Spleen (tissue), 11 donors: ENCODE measurements around the gene PDPR. TPM values are rescaled to one million over a fixed set of nuclear protein-coding genes. Genes with fewer than 3 reads are reported as not detected.
"Not testable (repeated sequence)": the region's sequence is repeated elsewhere in the genome, so short reads cannot be mapped to it uniquely, and the experiment has no call there.

ENCODE experiments used
- DNase-seq: peaks from one replicate; pipeline ENCODE4 v3.0.0-alpha.2; 2020
- H3K27ac ChIP-seq, 8 donors: fragments of 200-600 bp; sonication (generic) in 7 of 8; 1 replicate in 4 of 8; 2 replicates in 4 of 8; pipeline versions ENCODE4 v1.5.0 to v1.8.0; 2016 to 2021; ENCODE audit warnings: inconsistent platforms in 4 of 8, mild to moderate bottlenecking in 4 of 8, moderate library complexity in 1 of 8
- H3K27me3 ChIP-seq, 7 donors: fragments of 200-600 bp; sonication (generic) in 6 of 7; replicated peaks in 1 of 7; 1 replicate in 4 of 7; 2 replicates in 3 of 7; pipeline versions ENCODE4 v1.5.0 to v1.8.0; 2016 to 2021; ENCODE audit warnings: inconsistent platforms in 3 of 7, mild to moderate bottlenecking in 1 of 7
- H3K36me3 ChIP-seq, 6 donors: fragments of 200-600 bp; sonication (generic) in 5 of 6; 1 replicate in 4 of 6; 2 replicates in 2 of 6; pipeline versions ENCODE4 v1.5.0 to v1.8.0; 2016 to 2021; ENCODE audit warnings: inconsistent platforms in 2 of 6
- H3K4me1 ChIP-seq, 6 donors: fragments of 200-600 bp; sonication (generic) in 5 of 6; 1 replicate in 3 of 6; 2 replicates in 3 of 6; pipeline versions ENCODE4 v1.5.0 to v1.8.0; 2016 to 2021; ENCODE audit warnings: inconsistent platforms in 3 of 6
- H3K4me3 ChIP-seq, 8 donors: fragments of 200-600 bp; sonication (generic) in 7 of 8; 1 replicate in 4 of 8; 2 replicates in 4 of 8; pipeline versions ENCODE4 v1.5.0 to v1.8.0; 2016 to 2021; ENCODE audit warnings: inconsistent platforms in 4 of 8, mild to moderate bottlenecking in 4 of 8, moderate library complexity in 2 of 8
- H3K9me3 ChIP-seq, 8 donors: fragments of 200-600 bp; sonication (generic) in 7 of 8; 1 replicate in 4 of 8; 2 replicates in 4 of 8; pipeline versions ENCODE4 v1.5.0 to v1.8.0; 2016 to 2021; ENCODE audit warnings: inconsistent platforms in 4 of 8
- WGBS, 5 donors: extraction: QIAGEN DNeasy Blood & Tissue Kit in 3 of 5; methylation state at CpG; one replicate each; pipeline versions ENCODE4 v1.1.5 to v1.1.7; 2013 to 2018; 5-methylcytosine and 5-hydroxymethylcytosine counted together
- intact Hi-C: fragments of 100-400 bp; cut with DNase I; formaldehyde crosslinking; loops from one replicate; pipeline ENCODE4 v1.15.0; 2023; ENCODE audit warnings: low total_unique reads
- polyA plus RNA-seq, 3 donors: library from polyadenylated mRNA; stranded (reverse); fragments of 200-250 nt; gene quantifications; one replicate each; pipeline ENCODE4 v1.2.1, GENCODE V29; 2013
- total RNA-seq, 7 donors: library from RNA; depleted of rRNA in 3 of 7; stranded (reverse); fragments of >200 nt in 3 of 7; fragmentation: NEBNext Ultra II Directional in 4 of 7; extraction: Animal tissue kit (Norgen Biotek cat#: 25700) in 4 of 7; gene quantifications; one replicate each; pipeline versions ENCODE4 v1.1.0 to v1.2.1, GENCODE V29; 2016 to 2021
- donor health status: healthy with polysubstance abuse.
- donor health status: DM: no; HTN: no; CAD: no; lungs with moderate emphysema.
- donor health status: DM: no; HTN: no; CAD: no.
- donor health status: Bipolar disorder and iron deficiency.
- donor health status: healthy.
- donor health status: DM: no; HTN: no; CAD: no.
- donor health status: DM: yes; HTN: yes; CAD: no.

The PDPR gene
- total and polyA plus RNA-seq, 10 donors, result 4.6 to 48.4 (median 28.9) TPM

DNA sequence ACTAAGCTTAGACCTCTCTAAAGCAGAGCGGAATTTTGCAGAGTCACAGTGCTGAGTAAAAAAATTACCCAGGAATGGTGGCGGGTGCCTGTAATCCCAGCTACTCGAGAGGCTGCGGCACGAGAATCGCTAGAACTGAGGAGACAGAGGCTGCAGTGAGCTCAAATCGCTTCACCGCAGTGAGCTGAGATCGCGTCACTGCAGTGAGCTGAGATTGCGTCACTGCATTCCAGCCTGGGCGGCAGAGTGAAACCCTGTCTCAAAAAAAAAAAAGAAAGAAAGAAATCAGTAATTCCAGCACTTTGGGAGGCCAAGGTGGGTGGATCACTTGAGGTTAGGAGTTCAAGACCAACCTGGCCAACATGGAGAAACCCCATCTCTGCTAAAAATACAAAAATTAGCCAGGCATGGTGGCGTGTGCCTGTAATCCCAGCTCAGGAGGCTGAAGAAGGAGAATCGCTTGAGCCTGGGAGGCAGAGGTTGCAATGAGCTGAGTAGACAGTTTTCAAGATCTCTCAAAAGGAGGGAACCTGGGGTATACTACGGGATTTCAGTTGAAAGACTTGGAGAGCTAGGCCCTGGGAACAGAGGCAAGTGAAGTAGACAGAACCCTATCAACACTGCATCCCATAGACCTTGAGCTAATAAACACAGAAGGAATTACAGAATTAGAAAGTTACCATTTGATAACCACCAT is 4.4 kb upstream of the PDPR start:
- H3K36me3 ChIP-seq, H3K27me3 ChIP-seq, H3K9me3 ChIP-seq, DNase-seq, H3K4me3 ChIP-seq, intact Hi-C loops, H3K27ac ChIP-seq: not testable (repeated sequence)
- 89 to 95% (median 91%) methylated on average over 14 to 15 of the region's 15 CpGs for whole genome bisulfite sequencing, 5 donors
- H3K4me1 ChIP-seq, result peaks cover 0 to 18% (median 1%) of the 10 kb centered on the region in 6 donors

DNA sequence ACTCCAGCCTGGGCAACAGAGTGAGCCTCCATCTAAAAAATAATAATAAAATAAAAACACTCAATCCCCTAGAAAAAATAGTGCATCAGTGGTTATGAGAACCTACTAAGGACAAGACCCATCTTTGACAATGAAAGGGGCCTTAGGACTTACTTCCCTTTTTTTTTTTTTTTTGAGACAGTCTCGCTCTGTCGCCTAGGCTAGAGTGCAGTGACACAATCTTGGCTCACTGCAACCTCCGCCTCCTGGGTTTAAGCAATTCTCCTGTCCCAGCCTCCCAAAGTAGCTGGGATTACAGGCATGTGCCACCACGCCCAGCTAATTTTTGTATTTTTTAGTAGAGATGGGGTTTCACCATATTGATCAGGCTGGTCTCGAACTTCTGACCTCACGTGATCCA is 2.0 kb upstream of the PDPR start:
- intact Hi-C loops, H3K4me3 ChIP-seq, H3K36me3 ChIP-seq, H3K27ac ChIP-seq, H3K9me3 ChIP-seq, DNase-seq, H3K27me3 ChIP-seq: not testable (repeated sequence)
- H3K4me1 ChIP-seq, result peaks cover 5 to 38% (median 11%) of the 10 kb centered on the region in 6 donors
- WGBS, 5 donors, result 63 to 73% (median 67%) methylated on average over 6 of the region's 6 CpGs

DNA sequence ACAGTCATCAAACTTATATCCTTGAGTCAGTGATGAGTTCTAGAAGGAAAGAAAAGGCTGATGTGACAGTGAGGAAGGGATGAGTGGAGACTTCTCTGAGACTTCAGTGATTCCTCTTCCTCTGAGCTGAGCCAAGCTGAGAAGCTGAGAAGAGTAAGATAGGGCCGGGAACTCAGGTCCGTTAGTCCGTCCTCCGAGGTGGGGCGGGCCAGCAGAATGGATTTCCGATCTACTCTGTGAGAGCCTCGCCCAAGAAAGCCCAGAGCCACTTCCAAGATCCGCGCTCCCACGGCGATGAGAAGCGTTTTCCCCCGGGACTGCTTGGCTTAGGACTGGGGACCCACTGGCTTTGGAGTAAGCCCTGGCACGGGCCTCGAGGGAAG is 542 bp upstream of the PDPR start:
- H3K4me3 ChIP-seq, result peak overlapping the region; percentile 67 to 80 (median 70)
- peaks cover 0 to 12% (median 0%) of the 10 kb centered on the region in 6 donors for H3K36me3 ChIP-seq
- H3K9me3 ChIP-seq, intact Hi-C loops, DNase-seq, H3K27me3 ChIP-seq: not testable (repeated sequence)
- peak overlapping the region in 7 of 8 donors; percentile 65 to 86 (median 84) for H3K27ac ChIP-seq
- 0 to 2% (median 0%) methylated on average over 1 to 3 of the region's 15 CpGs; no CpG with 5 or more reads in 1 of the 5 donors for WGBS, 5 donors
- H3K4me1 ChIP-seq, result peaks cover 7 to 52% (median 20%) of the 10 kb centered on the region in 6 donors

DNA sequence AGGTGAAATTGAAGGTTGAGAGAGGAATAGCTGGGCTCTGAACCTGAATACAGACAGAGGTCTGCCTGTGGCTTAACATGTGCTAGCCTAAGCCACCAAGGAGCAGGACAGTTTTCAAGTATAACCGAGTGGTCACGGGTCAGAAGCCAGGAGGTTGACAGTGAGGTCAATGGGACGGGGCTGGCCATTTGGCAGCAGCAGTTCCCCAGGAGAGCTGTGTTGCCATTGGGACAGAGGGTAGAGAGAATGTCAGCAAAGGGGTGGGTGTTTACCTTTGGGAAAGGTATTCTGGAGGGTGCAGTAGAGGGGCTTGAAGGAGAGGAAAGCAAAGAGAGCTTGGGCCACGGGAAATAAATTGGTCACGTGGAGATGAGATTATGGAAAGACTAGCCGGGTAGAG is 4.2 kb downstream of the PDPR start:
- H3K9me3 ChIP-seq, H3K27ac ChIP-seq, H3K27me3 ChIP-seq, intact Hi-C loops, DNase-seq, H3K4me3 ChIP-seq: not testable (repeated sequence)
- H3K4me1 ChIP-seq, result peaks cover 7 to 40% (median 19%) of the 10 kb centered on the region in 6 donors
- H3K36me3 ChIP-seq, result peaks cover 5 to 49% (median 25%) of the 10 kb centered on the region in 6 donors
- WGBS, 5 donors, result 78 to 89% (median 84%) methylated on average over 6 of the region's 6 CpGs

DNA sequence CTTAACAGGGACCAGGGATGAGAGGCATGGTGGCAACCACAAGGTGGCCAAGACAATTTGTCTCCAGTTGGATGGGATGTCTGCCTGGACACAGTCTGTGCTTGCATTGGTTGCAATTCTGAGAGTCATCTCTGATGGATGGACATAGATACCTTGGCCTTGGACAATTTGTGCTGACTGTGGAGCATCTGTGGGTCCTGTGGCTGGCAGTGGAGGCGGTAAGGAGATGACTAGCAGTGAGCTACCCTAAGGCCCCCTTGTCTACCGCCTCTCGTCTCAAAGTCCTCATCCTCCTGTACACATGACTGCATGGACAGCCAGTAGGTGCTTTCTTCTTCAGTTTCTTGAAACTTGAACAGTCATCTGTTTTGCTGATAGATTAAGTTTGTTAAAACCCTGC is 4.6 kb downstream of the PDPR start:
- intact Hi-C loops, H3K9me3 ChIP-seq: not testable (repeated sequence)

DNA sequence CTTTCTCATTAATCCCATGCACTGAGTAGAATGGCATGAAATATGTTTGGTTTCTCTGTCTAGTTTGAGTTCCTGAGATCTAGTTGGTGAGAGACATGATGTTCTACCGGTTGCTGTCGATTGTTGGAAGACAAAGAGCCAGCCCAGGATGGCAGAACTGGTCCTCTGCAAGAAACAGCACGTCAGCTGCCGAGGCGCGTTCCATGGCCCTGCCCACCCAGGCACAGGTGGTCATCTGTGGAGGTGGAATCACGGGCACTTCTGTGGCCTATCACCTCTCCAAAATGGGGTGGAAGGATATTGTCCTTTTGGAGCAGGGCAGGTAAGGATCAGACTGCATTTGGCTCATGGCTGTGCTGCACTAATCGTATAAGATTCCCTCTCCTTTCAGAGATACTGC is 6.3 kb downstream of the PDPR start:
- Histone ChIP-seq H3K36me3 (peaks cover 5 to 69% (median 37%) of the 10 kb centered on the region in 6 donors), H3K4me1 (peaks cover 3 to 29% (median 13%) of the 10 kb centered on the region in 6 donors)
- WGBS, 5 donors, result 92 to 95% (median 93%) methylated on average over 8 of the region's 8 CpGs
- H3K27ac ChIP-seq, H3K9me3 ChIP-seq, intact Hi-C loops, H3K4me3 ChIP-seq, DNase-seq, H3K27me3 ChIP-seq: not testable (repeated sequence)

More for the DNA sequence above, 4.6 kb downstream of the PDPR start:
- Histone ChIP-seq H3K4me1 (peaks cover 7 to 39% (median 19%) of the 10 kb centered on the region in 6 donors), H3K36me3 (peaks cover 5 to 54% (median 28%) of the 10 kb centered on the region in 6 donors)
- H3K27ac ChIP-seq, DNase-seq, H3K4me3 ChIP-seq, H3K27me3 ChIP-seq: not testable (repeated sequence)
- 84 to 100% (median 95%) methylated on average over 3 of the region's 3 CpGs; no CpG with 5 or more reads in 1 of the 5 donors for WGBS, 5 donors

DNA sequence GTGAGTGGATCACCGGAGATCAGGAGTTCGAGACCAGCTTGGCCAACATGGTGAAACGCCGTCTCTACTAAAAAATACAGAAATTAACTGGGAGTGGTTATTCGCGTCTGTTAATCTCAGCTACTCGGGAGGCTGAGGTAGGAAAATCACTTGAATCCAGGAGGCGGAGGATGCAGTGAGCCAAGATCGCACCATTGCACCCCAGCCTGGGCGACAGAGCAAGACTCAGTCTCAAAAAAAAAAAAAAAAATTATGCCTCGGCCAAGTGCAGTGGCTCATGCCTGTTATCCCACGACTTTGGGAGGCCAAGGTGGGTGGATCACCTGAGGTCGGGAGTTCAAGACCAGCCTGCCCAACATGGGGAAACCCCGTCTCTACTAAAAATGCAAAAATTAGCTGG is 9.7 kb downstream of the PDPR start:
- H3K36me3 ChIP-seq, result peaks cover 8 to 89% (median 67%) of the 10 kb centered on the region in 6 donors
- H3K4me3 ChIP-seq, H3K27ac ChIP-seq, DNase-seq, H3K27me3 ChIP-seq, H3K4me1 ChIP-seq, intact Hi-C loops, H3K9me3 ChIP-seq: not testable (repeated sequence)
- WGBS, 5 donors, result 86 to 95% (median 88%) methylated on average over 14 of the region's 14 CpGs

DNA sequence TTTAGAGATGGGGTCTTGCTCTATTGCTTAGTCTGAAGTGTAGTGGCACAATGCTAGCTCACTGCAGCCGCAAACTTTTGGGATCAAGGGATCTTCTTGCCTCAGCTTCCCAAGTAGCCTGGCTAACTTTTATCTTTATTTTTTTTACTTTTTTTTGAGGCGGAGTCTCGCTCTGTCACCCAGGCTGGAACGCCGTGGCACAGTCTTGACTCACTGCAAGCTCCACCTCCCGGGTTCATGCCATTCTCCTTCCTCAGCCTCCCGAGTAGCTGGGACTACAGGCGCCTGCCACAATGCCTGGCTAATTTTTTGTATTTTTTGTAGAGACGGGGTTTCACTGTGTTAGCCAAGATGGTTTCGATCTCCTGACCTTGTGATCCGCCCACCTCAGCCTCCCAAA is 12.1 kb downstream of the PDPR start:
- H3K27ac ChIP-seq, H3K9me3 ChIP-seq, DNase-seq, H3K27me3 ChIP-seq, intact Hi-C loops, H3K4me3 ChIP-seq, H3K4me1 ChIP-seq: not testable (repeated sequence)
- peaks cover 19 to 99% (median 84%) of the 10 kb centered on the region in 6 donors for H3K36me3 ChIP-seq
- WGBS, 5 donors, result 89 to 97% (median 95%) methylated on average over 11 of the region's 11 CpGs

DNA sequence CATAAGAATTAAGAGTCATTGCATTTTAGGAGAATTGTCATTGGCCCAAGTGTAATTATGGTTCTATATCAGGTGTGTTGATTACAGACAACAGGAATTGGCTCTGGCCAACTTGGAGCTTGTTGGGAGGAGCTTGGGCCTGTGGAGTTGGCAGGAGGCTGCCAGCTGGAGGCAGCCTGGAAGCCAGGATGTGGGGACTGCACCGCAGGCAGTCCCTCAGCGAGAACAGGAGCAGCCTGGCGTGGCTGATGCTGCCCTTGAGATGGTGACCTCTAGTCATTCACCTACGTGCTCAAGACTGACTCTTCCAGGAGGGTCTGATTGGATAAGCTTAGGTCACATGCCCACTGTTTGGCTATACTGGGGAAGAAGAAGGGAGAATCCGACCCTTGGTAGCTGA is 13.6 kb downstream of the PDPR start:
- H3K4me1 ChIP-seq, H3K27me3 ChIP-seq, H3K27ac ChIP-seq, DNase-seq, intact Hi-C loops, H3K9me3 ChIP-seq, H3K4me3 ChIP-seq: not testable (repeated sequence)
- 90 to 96% (median 92%) methylated on average over 5 of the region's 5 CpGs for WGBS, 5 donors
- H3K36me3 ChIP-seq, result peaks cover 17 to 99% (median 84%) of the 10 kb centered on the region in 6 donors

DNA sequence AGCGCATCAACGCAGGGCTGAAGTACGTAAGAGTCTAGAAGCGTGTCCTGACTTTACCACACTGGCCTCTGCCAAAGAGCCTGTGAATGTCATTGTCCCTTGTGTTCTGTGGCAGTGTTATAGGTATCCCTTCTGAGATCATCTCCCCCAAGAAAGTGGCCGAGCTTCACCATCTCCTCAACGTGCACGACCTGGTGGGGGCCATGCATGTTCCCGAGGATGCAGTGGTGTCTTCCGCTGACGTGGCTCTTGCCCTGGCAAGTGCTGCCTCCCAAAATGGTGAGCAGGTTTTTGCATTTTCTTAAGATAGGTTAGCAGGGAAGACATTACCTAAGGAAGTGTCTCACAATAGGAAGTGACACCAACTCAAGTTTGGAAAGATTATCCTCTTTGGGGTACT is 14.7 kb downstream of the PDPR start:
- H3K9me3 ChIP-seq, H3K4me3 ChIP-seq, DNase-seq, H3K27me3 ChIP-seq, intact Hi-C loops, H3K27ac ChIP-seq, H3K4me1 ChIP-seq: not testable (repeated sequence)
- 92 to 100% (median 99%) methylated on average over 3 to 7 of the region's 10 CpGs for WGBS, 5 donors
- peaks cover 20 to 99% (median 85%) of the 10 kb centered on the region in 6 donors for H3K36me3 ChIP-seq

DNA sequence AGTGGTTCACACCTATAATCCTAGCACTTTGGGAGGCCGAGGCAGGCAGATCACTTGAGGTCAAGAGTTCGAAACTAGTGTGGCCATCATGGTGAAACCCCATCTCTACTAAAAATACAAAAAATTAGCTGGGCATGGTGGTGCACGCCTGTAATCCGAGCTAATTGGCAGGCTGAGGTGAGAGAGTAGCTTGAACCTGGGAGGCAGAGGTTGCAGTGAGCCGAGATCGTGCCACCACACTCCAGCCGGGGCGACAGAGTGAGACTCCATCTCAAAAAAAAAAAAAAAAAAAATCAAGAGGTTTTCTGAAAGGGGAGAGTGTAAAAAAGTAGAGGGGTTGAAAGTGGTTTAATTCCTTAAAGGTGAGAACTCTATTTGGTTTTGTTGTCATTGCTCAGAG is 21.7 kb downstream of the PDPR start:
- H3K36me3 ChIP-seq, result peaks cover 18 to 100% (median 94%) of the 10 kb centered on the region in 6 donors
- DNase-seq, H3K9me3 ChIP-seq, H3K4me1 ChIP-seq, intact Hi-C loops, H3K27ac ChIP-seq, H3K4me3 ChIP-seq, H3K27me3 ChIP-seq: not testable (repeated sequence)
- 94 to 99% (median 98%) methylated on average over 8 of the region's 8 CpGs for WGBS, 5 donors
